Measurements from ENCODE around the gene VAMP8.

- TF ChIP-seq CTCF (IDR thresholded peaks at IDR 0.05) (no peak), POLR2A (IDR thresholded peaks at IDR 0.05) (no peak), EP300 (IDR thresholded peaks at IDR 0.05) (no peak)
Measured at GRCh38 chr2:85590950-85591349, 13.6 kb downstream of the VAMP8 start.
